Measurements from ENCODE around the gene GAS2L2.

Gene GAS2L2

DNA sequence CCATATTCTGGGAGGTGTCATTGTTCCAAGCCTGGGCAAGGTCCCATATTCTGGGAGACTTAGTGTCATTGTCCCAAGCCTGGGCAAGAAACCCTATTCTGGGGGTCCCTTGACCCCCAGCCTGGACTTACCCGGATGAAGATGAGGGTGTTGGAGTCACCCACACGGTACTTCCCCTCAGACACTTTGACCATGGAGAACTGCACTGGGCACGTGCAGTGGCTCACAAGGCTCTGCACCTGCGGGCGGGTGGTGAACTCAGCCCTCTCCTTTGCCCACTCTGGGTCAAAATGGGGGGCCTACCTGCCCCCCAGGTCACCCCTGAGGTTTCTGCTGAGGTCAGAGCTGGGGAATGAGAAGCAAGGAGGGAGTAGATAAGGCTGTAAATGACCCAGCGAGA lies 4.1 kb downstream of the GAS2L2 start:
- no peak for FAIRE-seq
- DNase-seq (ENCODE audit: insufficient read length, low spot score), result no peak
- TF ChIP-seq POU2F2 (IDR thresholded peaks at IDR 0.05; ENCODE audit: low read depth, low read length), result no peak
- no peak for TF ChIP-seq PAX5 (IDR thresholded peaks at IDR 0.05; ENCODE audit: insufficient read depth, low read length, severe bottlenecking)
- TF ChIP-seq TAF1 (IDR thresholded peaks at IDR 0.05; ENCODE audit: low read depth, low read length), result no peak
- no peak for TF ChIP-seq POLR2A (IDR thresholded peaks at IDR 0.05; ENCODE audit: low read depth, low read length)
- no peak for TF ChIP-seq POLR2AphosphoS5 (IDR thresholded peaks at IDR 0.05; ENCODE audit: low read depth, low read length)
- no peak for TF ChIP-seq SPI1 (IDR thresholded peaks at IDR 0.05; ENCODE audit: low read depth, low read length)

DNA sequence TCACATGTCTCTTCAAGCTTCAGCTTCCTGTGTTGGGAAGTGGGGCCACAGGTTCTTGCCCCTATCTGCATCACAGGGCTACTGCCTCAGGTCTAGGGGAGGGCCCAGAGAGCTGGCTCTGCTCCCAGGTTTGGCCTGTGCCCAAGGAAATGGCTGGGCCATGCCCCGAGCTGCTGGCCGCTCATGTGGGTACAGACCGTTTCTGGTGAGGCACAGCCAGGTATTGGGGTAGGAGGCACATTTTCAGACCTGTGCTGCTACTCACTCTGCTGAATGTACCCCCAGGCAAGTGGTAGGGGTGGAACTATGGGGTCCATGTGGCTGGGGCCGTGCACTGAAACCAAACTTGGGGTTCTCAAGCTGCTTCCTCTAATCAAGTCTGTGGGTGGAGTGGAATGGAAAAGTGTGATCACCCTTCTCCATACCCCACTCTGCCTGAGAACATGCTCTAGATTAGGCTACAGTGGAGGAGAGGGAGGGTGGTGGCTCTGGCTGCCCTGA lies 4.6 kb downstream of the GAS2L2 start:
- no peak for TF ChIP-seq POLR2AphosphoS5 (IDR thresholded peaks at IDR 0.05; ENCODE audit: low read depth, low read length)
- no peak for TF ChIP-seq SPI1 (IDR thresholded peaks at IDR 0.05; ENCODE audit: low read depth, low read length)
- TF ChIP-seq TAF1 (IDR thresholded peaks at IDR 0.05; ENCODE audit: low read depth, low read length), result no peak
- no peak for TF ChIP-seq POU2F2 (IDR thresholded peaks at IDR 0.05; ENCODE audit: low read depth, low read length)
- DNase-seq (ENCODE audit: insufficient read length, low spot score) (no peak), FAIRE-seq (no peak)

DNA sequence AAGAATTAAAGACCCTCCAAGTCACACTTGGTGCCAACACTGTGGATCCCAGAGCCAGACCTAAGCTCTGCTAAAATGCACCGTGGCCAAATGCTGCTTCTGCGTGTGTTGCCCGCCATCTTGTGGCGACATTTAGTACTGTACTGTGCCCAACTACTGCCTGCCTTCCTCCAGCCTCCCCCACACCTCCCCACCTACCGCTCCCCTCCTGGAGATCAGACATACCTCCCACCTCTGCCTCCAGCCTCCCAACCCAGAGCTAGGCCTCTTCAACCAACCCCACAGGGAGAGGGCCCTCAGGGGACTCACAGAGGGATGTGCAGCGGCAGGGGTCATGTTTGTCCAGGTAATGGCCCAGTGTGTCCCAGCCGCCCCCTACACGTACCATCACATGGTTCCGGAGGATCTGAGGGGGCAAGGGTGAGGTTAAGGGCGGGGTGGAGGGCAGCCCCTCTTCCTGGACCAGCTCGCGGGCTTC lies 5.5 kb downstream of the GAS2L2 start:
- FAIRE-seq, result no peak
- TF ChIP-seq PAX5 (IDR thresholded peaks at IDR 0.05; ENCODE audit: insufficient read depth, low read length, severe bottlenecking), result no peak
- no peak for TF ChIP-seq TAF1 (IDR thresholded peaks at IDR 0.05; ENCODE audit: low read depth, low read length)
- TF ChIP-seq POU2F2 (IDR thresholded peaks at IDR 0.05; ENCODE audit: low read depth, low read length), result no peak
- no peak for TF ChIP-seq SPI1 (IDR thresholded peaks at IDR 0.05; ENCODE audit: low read depth, low read length)
- no peak for TF ChIP-seq POLR2AphosphoS5 (IDR thresholded peaks at IDR 0.05; ENCODE audit: low read depth, low read length)
- TF ChIP-seq POLR2A (IDR thresholded peaks at IDR 0.05; ENCODE audit: low read depth, low read length), result no peak
- peak; percentile 81 for DNase-seq (ENCODE audit: insufficient read length, low spot score)

DNA sequence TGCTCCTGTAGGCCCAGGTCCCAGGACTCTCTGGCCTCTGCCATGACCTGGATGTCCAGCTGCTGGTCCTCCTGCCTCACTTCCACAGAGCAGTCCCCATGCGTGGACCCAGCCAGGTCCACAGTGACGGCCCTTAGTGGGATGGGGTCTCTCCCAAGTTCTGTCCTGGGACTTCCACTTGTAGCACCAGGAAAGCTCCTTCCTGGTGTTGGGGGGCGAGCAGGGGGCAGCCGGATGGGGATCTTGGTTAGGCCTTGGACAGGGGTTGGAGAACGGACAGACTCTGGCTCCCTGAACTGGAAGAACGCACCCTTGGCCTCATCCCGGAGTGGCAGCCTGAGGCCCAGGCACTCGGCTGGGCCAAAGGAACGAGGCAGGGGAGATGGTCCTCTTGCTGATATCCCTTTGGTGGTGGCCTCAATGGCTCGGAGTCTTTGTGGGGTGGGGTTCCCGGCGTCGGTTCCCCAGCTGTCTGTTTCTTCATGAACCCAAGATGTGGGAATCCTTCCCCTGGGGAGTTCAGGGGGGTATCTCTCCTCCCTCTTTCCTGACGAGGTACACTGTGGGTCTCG lies 7.2 kb downstream of the GAS2L2 start:
- DNase-seq (ENCODE audit: insufficient read length, low spot score) (no peak), FAIRE-seq (no peak)
- no peak for TF ChIP-seq POLR2AphosphoS5 (IDR thresholded peaks at IDR 0.05; ENCODE audit: low read depth, low read length)
- no peak for TF ChIP-seq POLR2A (IDR thresholded peaks at IDR 0.05; ENCODE audit: low read depth, low read length)
- no peak for TF ChIP-seq PAX5 (IDR thresholded peaks at IDR 0.05; ENCODE audit: insufficient read depth, low read length, severe bottlenecking)
- TF ChIP-seq POU2F2 (IDR thresholded peaks at IDR 0.05; ENCODE audit: low read depth, low read length), result no peak
- TF ChIP-seq TAF1 (IDR thresholded peaks at IDR 0.05; ENCODE audit: low read depth, low read length), result no peak
- no peak for TF ChIP-seq SPI1 (IDR thresholded peaks at IDR 0.05; ENCODE audit: low read depth, low read length)

DNA sequence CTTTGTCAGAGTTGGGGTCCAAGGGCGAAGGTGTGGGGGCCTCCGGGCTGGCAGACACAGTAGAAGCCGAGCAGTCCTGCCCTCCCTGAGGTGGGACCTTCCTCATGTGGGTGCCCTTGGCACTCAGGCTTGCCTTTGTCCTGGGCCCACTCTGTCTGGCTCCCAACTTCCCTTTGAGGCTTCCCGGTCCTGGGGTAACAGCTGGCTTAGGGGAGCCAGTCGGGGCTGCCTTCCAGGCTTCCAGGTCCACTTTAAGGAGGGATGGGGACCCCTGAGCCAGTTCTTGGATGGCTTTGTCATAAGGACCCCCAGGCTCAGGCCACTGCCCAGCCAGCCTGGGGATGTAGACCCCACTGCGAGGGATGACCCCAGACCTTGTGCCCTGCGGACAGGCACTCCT lies 7.8 kb downstream of the GAS2L2 start:
- no peak for TF ChIP-seq SPI1 (IDR thresholded peaks at IDR 0.05; ENCODE audit: low read depth, low read length)
- TF ChIP-seq PAX5 (IDR thresholded peaks at IDR 0.05; ENCODE audit: insufficient read depth, low read length, severe bottlenecking), result no peak
- TF ChIP-seq POLR2A (IDR thresholded peaks at IDR 0.05; ENCODE audit: low read depth, low read length), result no peak
- no peak for TF ChIP-seq POU2F2 (IDR thresholded peaks at IDR 0.05; ENCODE audit: low read depth, low read length)
- FAIRE-seq (no peak), DNase-seq (ENCODE audit: insufficient read length, low spot score) (no peak)

DNA sequence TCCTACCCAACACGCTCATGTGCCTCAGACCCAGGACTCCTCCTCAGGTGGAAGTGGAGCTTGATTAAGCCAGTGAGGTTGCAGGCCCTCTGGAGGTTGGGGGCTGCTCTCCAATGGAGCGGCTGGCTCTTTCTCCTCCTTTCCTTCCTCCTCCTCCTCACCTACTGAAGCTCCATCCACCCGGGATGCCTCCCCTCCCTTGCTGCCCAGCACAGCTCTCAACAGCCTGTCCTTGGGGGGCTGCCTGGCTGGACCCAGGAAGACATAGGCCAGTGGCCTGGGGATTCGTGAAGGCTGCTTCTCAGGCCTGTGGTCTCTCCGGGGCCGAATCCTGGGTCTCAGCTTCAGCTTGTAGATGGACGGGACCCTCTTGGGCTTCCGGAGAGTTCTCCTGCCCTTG lies 8.2 kb downstream of the GAS2L2 start:
- no peak for TF ChIP-seq POLR2A (IDR thresholded peaks at IDR 0.05; ENCODE audit: low read depth, low read length)
- TF ChIP-seq SPI1 (IDR thresholded peaks at IDR 0.05; ENCODE audit: low read depth, low read length), result no peak
- TF ChIP-seq POU2F2 (IDR thresholded peaks at IDR 0.05; ENCODE audit: low read depth, low read length), result no peak
- no peak for TF ChIP-seq POLR2AphosphoS5 (IDR thresholded peaks at IDR 0.05; ENCODE audit: low read depth, low read length)
- TF ChIP-seq PAX5 (IDR thresholded peaks at IDR 0.05; ENCODE audit: insufficient read depth, low read length, severe bottlenecking), result no peak
- no peak for TF ChIP-seq TAF1 (IDR thresholded peaks at IDR 0.05; ENCODE audit: low read depth, low read length)
- FAIRE-seq, result no peak
- no peak for DNase-seq (ENCODE audit: insufficient read length, low spot score)

DNA sequence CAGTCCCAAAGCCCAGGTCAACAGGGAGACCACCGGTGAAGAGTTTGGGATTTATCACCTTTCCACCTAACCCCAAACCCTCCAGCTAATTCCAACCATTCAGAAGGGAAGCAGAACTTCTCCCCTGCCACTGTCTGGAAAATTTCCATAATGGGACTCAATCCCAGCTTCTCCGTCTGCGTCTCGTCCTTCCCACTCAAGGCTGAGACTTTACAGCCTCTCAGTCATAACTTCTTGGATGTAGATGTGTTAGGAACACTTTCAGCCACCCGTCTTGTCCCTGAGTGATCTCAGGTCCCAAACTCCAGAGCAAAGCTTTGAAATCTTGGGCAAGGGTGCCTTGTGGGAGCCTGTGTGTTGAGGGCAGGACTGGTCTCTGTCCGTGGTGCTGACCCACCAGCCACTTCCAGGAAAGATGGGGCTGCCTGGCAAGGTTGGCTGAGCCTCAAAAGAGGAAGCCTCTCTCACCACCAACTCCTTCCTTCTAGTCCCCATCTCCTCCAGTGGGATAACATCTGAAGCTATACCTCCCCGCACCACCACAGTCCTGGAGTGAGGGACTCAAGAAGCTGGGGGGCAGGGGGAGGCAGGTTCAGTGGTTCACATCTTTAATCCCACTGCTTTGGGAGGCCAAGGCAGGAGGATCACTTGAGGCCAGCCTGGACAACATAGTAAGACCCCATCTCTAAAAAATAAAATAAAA lies 9.3 kb downstream of the GAS2L2 start:
- TF ChIP-seq SPI1 (IDR thresholded peaks at IDR 0.05; ENCODE audit: low read depth, low read length), result 0 out of 2 replicates have a peak, but pooled peaks have one; percentile 7
- TF ChIP-seq POLR2AphosphoS5 (IDR thresholded peaks at IDR 0.05; ENCODE audit: low read depth, low read length), result no peak
- FAIRE-seq, result no peak

DNA sequence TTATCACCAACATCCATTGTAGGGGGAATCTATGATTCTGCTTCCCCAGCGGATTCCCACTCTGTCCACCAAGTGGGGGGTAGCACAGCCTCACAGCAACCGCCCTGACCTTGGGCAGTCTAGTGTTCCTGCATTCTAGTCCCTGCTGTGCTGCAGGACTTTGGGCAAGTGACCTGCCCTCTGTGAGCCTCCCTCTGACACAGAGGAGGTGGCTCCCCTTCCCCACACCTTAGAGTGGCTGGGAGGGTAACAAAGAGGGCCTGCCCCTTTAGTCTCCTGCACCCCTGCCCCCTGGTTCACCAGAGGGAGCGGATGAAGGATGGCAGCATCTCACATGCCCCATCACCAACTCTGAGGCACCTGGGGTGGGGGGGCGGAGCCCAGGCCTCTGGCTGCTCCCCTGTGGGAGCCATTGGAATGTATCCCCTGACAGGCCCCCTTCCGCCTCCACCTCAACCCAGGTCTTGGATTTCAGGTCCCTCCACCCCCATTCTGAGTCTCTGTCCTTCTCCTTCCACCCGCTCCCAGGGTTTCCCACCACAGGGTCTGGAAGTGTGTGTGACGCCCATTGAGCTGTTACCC lies 10.1 kb downstream of the GAS2L2 start:
- DNase-seq (ENCODE audit: insufficient read length, low spot score) (no peak), FAIRE-seq (no peak)
- TF ChIP-seq TAF1 (IDR thresholded peaks at IDR 0.05; ENCODE audit: low read depth, low read length) (no peak), SPI1 (IDR thresholded peaks at IDR 0.05; ENCODE audit: low read depth, low read length) (no peak), POLR2AphosphoS5 (IDR thresholded peaks at IDR 0.05; ENCODE audit: low read depth, low read length) (no peak), PAX5 (IDR thresholded peaks at IDR 0.05; ENCODE audit: insufficient read depth, low read length, severe bottlenecking) (no peak), POLR2A (IDR thresholded peaks at IDR 0.05; ENCODE audit: low read depth, low read length) (no peak), POU2F2 (IDR thresholded peaks at IDR 0.05; ENCODE audit: low read depth, low read length) (no peak)

More for the DNA sequence above, 9.3 kb downstream of the GAS2L2 start:
- DNase-seq (ENCODE audit: insufficient read length, low spot score), result no peak

DNA sequence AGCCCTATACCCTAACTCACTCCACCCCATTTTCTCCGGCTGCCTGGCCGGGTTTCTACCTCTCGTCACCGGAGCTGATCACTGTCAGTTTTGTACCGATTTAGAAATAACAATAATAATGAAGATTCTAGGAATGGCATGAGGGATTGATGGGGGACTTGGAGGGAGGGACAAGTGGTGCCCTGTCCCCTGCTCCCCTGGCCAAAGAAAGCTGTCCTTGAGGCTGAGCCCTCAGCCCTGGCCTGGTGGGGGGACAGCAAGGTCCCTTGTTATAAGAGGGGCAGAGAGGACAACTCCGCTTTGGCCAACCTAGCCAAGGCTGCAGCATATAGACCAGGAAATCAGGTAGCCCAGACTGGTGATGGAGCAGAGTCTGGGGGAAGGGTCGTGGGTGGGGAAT lies 10.5 kb downstream of the GAS2L2 start:
- FAIRE-seq, result no peak
- DNase-seq (ENCODE audit: insufficient read length, low spot score), result no peak

More for the DNA sequence above, 10.5 kb downstream of the GAS2L2 start:
- TF ChIP-seq TAF1 (IDR thresholded peaks at IDR 0.05; ENCODE audit: low read depth, low read length), result no peak
- TF ChIP-seq POU2F2 (IDR thresholded peaks at IDR 0.05; ENCODE audit: low read depth, low read length), result no peak
- TF ChIP-seq POLR2AphosphoS5 (IDR thresholded peaks at IDR 0.05; ENCODE audit: low read depth, low read length), result no peak
- no peak for TF ChIP-seq POLR2A (IDR thresholded peaks at IDR 0.05; ENCODE audit: low read depth, low read length)
- TF ChIP-seq PAX5 (IDR thresholded peaks at IDR 0.05; ENCODE audit: insufficient read depth, low read length, severe bottlenecking), result no peak
- no peak for TF ChIP-seq SPI1 (IDR thresholded peaks at IDR 0.05; ENCODE audit: low read depth, low read length)
